Activated T-cell treated with anti-CD3 and anti-CD28 coated beads, Interleukin-2, amount 50 U/mL, for 48 hours (primary cell): ENCODE measurements around the gene MEOX2.

ENCODE experiments used
- DNase-seq, 2 experiments: peaks; one replicate each; pipeline ENCODE4 v3.0.0-alpha.2; 2020

The MEOX2 gene

GRCh38 chr7:15680446-15680845 lies 6.0 kb downstream of the MEOX2 start:
- no peak for DNase-seq

- no peak for DNase-seq
These were observed 7.2 kb downstream of the MEOX2 start for GRCh38 chr7:15679306-15679705.

GRCh38 chr7:15678653-15679052 lies 7.8 kb downstream of the MEOX2 start:
- DNase-seq = no peak

GRCh38 chr7:15675379-15675778 lies 11.1 kb downstream of the MEOX2 start:
- no peak for DNase-seq

- DNase-seq = no peak
These were observed 11.9 kb downstream of the MEOX2 start for GRCh38 chr7:15674586-15674985.

DNA sequence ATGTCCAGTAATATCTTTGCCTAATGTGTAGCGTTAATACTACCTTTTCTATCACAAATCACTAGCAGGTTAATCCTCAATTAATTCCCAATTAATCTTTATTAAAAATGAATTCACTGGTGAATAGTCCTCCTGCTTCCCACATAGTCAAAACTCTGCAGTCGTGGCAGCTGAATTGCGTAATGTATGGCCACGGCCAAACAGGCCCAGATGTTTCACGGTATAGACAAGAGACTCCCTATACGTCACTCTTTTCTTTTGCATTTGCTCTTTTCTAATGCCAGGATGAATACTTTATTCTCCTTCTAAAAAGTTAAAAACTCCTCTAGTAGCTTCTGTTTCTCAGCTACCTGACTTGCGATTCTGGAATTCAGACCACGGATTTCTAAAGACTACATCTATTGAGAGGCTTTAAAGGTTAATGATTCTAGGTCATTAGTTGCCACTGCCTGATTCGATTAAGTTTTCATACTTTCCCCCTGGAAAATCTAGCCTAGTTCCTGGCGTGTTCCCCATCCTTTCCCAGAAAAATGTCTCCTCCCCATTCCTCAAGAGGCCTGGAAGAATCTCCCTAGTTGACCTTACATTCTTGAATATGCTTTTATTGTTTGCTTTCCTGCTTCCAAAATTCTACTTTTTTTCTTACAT lies 16.9 kb downstream of the MEOX2 start:
- no peak for DNase-seq

DNA sequence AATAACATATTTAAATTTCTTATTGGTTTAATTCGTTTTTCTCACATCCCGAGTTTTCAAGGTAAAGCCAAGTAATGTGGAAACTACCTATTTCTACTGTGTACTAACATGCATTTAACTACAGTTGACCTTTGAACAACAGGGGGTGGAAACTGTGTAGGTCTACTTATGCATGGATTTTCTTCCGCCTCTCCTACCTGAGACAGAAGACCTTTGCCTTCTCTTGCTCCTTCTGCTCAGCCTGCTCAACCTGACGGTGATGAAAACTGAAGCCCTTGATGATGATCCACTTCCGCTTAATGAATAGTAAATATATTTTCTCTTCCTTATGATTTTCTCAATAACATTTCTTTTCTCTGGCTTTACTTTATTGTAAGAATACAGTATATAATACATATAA lies 18.5 kb downstream of the MEOX2 start:
- no peak for DNase-seq

- no peak for DNase-seq
These were observed 24.0 kb downstream of the MEOX2 start for GRCh38 chr7:15662451-15662850.

- DNase-seq = no peak
These were observed 28.2 kb downstream of the MEOX2 start for GRCh38 chr7:15658247-15658646.

GRCh38 chr7:15652776-15653290 lies 33.6 kb downstream of the MEOX2 start:
- no peak for DNase-seq

GRCh38 chr7:15651693-15652092 lies 34.8 kb downstream of the MEOX2 start:
- no peak for DNase-seq

DNA sequence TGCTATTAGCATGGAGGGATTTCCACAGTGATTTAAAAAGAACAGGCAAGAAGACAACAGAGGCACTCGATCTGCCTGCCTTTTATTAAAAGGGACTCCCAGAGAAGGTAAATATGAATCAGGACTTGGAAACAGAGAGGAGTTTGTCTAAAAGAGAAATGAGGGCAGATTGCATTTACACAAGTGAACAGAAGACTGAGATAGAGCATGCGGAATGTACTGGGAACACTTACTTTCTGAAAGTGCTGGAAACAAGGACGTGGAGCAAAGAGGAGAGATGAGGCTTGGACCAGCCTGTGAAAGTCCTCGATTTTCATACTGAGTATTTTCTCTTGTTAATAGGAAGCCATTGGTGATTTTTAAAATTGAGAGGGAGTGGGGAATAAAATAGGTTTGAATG lies 35.7 kb downstream of the MEOX2 start:
- no peak for DNase-seq

DNA sequence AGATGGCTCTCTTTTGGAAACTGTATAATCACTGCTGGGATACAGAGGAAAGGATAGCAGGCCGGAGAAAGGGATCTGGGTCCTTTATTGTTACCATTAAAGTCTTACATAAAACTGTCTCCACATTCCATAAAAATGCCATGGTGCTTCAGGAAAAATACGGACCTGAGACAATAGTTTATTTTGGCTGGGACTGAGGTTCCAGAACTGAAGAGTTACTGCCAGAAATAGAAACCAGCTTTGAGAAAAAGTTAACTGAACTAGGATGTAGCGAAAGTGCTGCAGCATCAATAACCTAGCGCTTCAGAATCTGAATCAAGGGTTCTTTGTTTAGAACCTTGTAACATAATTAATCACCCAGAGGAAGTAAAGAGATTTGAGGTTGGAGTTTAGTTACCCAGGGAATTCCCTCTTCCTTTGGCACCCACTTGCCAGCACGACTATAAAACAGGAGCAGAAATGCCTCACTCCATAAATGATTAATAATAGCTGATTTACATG lies 38.0 kb downstream of the MEOX2 start:
- no peak for DNase-seq

DNA sequence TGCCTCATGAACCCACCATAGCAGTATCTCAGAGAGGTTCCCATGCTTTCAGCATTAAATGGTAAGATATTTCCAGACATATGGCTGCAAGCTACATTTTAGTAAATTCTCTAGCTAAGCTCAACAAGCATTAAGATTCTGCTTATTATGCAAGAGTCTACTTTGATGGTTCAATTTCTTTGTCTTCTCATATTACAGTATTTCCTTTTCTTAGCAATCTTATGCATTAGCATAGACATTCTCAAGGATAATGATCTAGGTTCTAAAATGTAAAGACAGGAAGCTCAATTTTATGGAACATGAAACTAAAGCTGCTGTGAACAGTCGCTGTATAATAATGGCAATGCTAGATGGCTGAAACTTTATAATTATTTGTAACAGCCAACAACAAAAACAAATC lies 39.2 kb downstream of the MEOX2 start:
- DNase-seq = no peak

- DNase-seq = no peak
These were observed 43.3 kb downstream of the MEOX2 start for GRCh38 chr7:15643000-15643705.

DNA sequence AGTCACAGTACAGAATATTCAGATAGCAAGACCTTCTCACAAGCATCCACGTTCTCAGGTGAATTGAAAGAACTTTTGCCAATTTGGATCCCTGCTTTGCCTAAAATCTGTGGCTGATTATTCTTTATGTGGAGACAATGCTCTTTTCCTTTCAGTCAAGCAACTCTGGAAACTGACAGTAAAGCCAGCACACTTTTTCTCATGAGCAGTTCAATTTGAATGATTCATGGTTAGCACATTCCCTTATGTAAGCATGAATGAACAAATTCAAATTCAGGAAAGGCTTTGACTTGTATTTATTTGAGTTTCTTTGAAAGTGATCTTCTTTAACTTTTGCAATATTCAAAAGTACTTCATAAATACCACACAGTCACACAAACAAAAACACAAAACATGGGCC lies 57.6 kb downstream of the MEOX2 start:
- DNase-seq = no peak

- DNase-seq = no peak
These were observed 60.4 kb downstream of the MEOX2 start for GRCh38 chr7:15626041-15626440.

GRCh38 chr7:15625466-15625865 lies 61.0 kb downstream of the MEOX2 start:
- no peak for DNase-seq

DNA sequence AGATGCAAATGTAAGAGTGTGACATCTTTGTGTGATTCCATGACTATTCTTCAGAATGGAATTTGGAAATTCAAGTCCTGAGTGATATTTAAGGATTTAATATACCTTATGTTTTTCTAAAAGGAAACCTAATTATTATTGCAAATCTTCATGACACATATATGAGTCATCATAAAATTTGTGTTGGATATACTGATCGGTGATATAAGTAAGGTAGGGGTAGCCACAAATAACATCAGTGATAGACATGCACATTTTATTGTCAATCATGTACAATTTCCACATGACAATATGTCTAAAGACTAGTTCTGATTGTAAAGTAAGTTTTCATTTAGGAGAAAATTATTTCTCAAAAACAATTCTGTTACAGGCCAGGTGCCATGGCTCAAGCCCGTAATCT lies 65.0 kb downstream of the MEOX2 start:
- no peak for DNase-seq

GRCh38 chr7:15620491-15621185 lies 65.8 kb downstream of the MEOX2 start:
- DNase-seq = no peak

- DNase-seq = no peak
These were observed 68.2 kb downstream of the MEOX2 start for GRCh38 chr7:15618275-15618674.

- DNase-seq = no peak
These were observed 74.3 kb downstream of the MEOX2 start for GRCh38 chr7:15612205-15612604.

DNA sequence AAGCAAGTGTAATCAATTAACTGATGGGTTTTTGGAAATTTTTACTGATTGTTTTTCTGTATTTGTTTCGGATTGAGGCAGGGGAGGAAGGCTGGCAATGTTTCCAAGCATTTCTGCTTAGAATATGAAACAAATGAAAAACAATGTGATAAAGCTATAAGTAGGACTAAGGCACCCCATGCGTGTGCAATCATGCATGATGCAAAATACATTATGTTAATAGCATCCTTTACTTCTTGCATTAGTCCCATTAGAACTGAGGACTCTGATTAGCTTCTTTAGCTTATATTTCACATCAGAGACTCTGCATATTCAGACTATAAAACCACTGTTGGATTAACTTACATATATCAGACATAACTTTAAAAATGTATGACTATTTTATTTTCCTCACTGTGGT lies 76.0 kb downstream of the MEOX2 start:
- DNase-seq = no peak

DNA sequence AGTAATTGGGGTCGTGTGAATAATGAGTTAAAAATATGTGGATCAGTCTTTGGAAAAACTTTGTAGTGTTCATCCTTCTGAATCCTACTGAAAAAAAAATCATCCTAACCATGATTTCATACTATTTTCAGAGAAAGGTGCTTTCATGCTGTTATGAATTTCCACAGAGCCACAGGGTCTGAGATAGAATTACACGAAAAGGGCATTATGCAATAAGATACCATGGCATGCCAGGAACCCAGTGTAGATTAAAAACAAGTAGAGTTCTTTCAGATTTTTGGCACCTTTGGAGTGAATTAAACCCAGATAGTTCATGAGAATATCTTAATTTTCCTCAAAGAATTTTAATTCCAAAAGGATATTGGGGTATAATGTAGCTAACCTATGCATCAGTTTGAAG lies 77.2 kb downstream of the MEOX2 start:
- no peak for DNase-seq
